ENCODE data around the gene MIOX.

GRCh38 chr22:50532824-50533796 lies 46.5 kb downstream of the MIOX start:
- TF ChIP-seq CTCF (IDR thresholded peaks at IDR 0.05): no peak
- TF ChIP-seq POLR2A (IDR thresholded peaks at IDR 0.05): no peak
